BE2C (cell line): Measurements from ENCODE around the gene MUC4.

Source experiments
- DNase-seq: peaks from one replicate; pipeline ENCODE4 v3.0.0-alpha.2; 2020
- H3K27me3 ChIP-seq: fragments of 250-450 bp; sonication (Bioruptor Pico); 2 replicates; pipeline ENCODE4 v1.5.1; 2020; ENCODE audit warnings: mild to moderate bottlenecking
- H3K36me3 ChIP-seq: fragments of 250-450 bp; sonication (Bioruptor Pico); 2 replicates; pipeline ENCODE4 v1.5.1; 2020; ENCODE audit warnings: mild to moderate bottlenecking
- H3K4me1 ChIP-seq: fragments of 250-450 bp; sonication (Bioruptor Pico); 2 replicates; pipeline ENCODE4 v1.5.1; 2020
- H3K4me3 ChIP-seq: 2 replicates; pipeline ENCODE4 v1.5.1; 2011; ENCODE audit warnings: low read depth, low read length
- H3K9me3 ChIP-seq: fragments of 250-450 bp; sonication (Bioruptor Pico); 2 replicates; pipeline ENCODE4 v1.5.1; 2020
- CTCF ChIP-seq: IDR thresholded peaks from 2 replicates; pipeline ENCODE4 v1.5.1; 2012; ENCODE audit warnings: mild to moderate bottlenecking, low read depth, low read length

Gene MUC4

GRCh38 chr3:195815169-195815771 lies 3.5 kb upstream of the MUC4 start:
- no peaks in the 10 kb centered on the region for H3K4me1 ChIP-seq
- H3K36me3 ChIP-seq, result no peaks in the 10 kb centered on the region
- H3K9me3 ChIP-seq, result no peaks in the 10 kb centered on the region
- no peak for TF ChIP-seq CTCF
- DNase-seq, result no peak
- H3K4me3 ChIP-seq, result no peak overlapping the region
- H3K27me3 ChIP-seq, result peaks cover 5% of the 10 kb centered on the region; the same call in 1 of the 2 replicates

- no peak for TF ChIP-seq CTCF
- Histone ChIP-seq H3K27me3 (peaks cover 5% of the 10 kb centered on the region; the same call in 1 of the 2 replicates), H3K4me1 (0 out of 2 replicates have a peak, but pooled peaks cover 5% of the 10 kb centered on the region), H3K4me3 (no peak overlapping the region), H3K36me3 (no peaks in the 10 kb centered on the region), H3K9me3 (no peaks in the 10 kb centered on the region)
- DNase-seq, result no peak
Measured at GRCh38 chr3:195813916-195814640, 2.3 kb upstream of the MUC4 start.

GRCh38 chr3:195812366-195812765 lies 637 bp upstream of the MUC4 start:
- Histone ChIP-seq H3K27me3 (peaks cover 5% of the 10 kb centered on the region; the same call in 1 of the 2 replicates), H3K36me3 (no peaks in the 10 kb centered on the region), H3K4me3 (peak overlapping the region; percentile 52), H3K9me3 (no peaks in the 10 kb centered on the region), H3K4me1 (0 out of 2 replicates have a peak, but pooled peaks cover 6% of the 10 kb centered on the region)
- DNase-seq, result no peak
- no peak for TF ChIP-seq CTCF

DNA sequence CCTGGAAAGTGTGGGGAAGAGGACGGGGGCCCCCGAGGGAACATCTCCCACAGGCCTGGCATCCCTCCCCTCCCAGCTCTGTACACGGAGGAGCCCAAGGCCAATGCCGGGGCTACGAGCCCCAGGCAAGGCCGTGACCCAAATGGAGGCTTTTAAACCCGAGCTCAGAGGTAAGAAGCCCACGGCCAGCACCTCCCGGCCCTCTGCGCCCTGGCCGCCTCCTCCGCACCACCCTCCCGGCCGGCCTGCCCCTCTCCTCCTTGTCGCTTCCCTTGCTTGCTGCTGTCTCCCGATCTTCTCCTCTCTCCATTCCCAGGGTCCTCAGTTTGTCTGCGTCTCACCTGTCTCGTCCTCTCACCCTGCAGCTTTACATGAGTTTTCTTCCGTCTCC lies 1.3 kb downstream of the MUC4 start:
- Histone ChIP-seq H3K9me3 (no peaks in the 10 kb centered on the region), H3K27me3 (peaks cover 5% of the 10 kb centered on the region; the same call in 1 of the 2 replicates), H3K36me3 (no peaks in the 10 kb centered on the region), H3K4me3 (no peak overlapping the region), H3K4me1 (0 out of 2 replicates have a peak, but pooled peaks cover 6% of the 10 kb centered on the region)
- no peak for TF ChIP-seq CTCF
- no peak for DNase-seq

GRCh38 chr3:195809796-195810454 lies 1.8 kb downstream of the MUC4 start:
- Histone ChIP-seq H3K36me3 (no peaks in the 10 kb centered on the region), H3K4me3 (no peak overlapping the region), H3K27me3 (peaks cover 5% of the 10 kb centered on the region; the same call in 1 of the 2 replicates), H3K4me1 (0 out of 2 replicates have a peak, but pooled peaks cover 6% of the 10 kb centered on the region), H3K9me3 (no peaks in the 10 kb centered on the region)
- TF ChIP-seq CTCF, result no peak
- no peak for DNase-seq
